ENCODE results near the gene EGR1.

- TF ChIP-seq CTCF (IDR thresholded peaks at IDR 0.05) = no peak
- no peak for TF ChIP-seq POLR2A (IDR thresholded peaks at IDR 0.05)
These were observed 11.2 kb upstream of the EGR1 start for GRCh38 chr5:138454121-138454520.

Data from adrenal gland (tissue), 5 donors.